Activated B cell treated with CpG ODN at 0.5 μM for 24 hours (primary cell): ENCODE measurements around the gene DENND11. TPM values are rescaled to one million over a fixed set of nuclear protein-coding genes. Genes with fewer than 3 reads are reported as not detected.

Experiments
- ATAC-seq: fragments of 200-7000 bp; cut with Tn5 transposase; one replicate; pipeline ENCODE4 v1.10.0; 2021; ENCODE audit warnings: low read depth, mild to moderate bottlenecking, moderate library complexity
- CTCF ChIA-PET: fragments of 350-600 bp; sonication (Branson Sonifier 250); formaldehyde crosslinking; loops from one replicate; lab custom pipeline; 2021; ENCODE audit warnings: antibody characterized with exemption; lab: Charles Lee
- POLR2A ChIA-PET: fragments of 350-600 bp; sonication (Branson Sonifier 250); formaldehyde crosslinking; loops from one replicate; lab custom pipeline; 2021; ENCODE audit warnings: antibody characterized with exemption; lab: Charles Lee
- DNase-seq: peaks from one replicate; pipeline ENCODE4 v3.0.0; 2022
- H3K27ac Mint-ChIP-seq: one replicate; pipeline ENCODE4 v1.8.0; 2020; ENCODE audit warnings: mixed read lengths
- H3K27me3 Mint-ChIP-seq: one replicate; pipeline ENCODE4 v1.8.0; 2021; ENCODE audit warnings: mixed read lengths
- H3K36me3 Mint-ChIP-seq: one replicate; pipeline ENCODE4 v1.8.0; 2021; ENCODE audit warnings: low read depth, mixed read lengths
- H3K4me1 Mint-ChIP-seq: one replicate; pipeline ENCODE4 v1.8.0; 2021; ENCODE audit warnings: mixed read lengths
- H3K4me3 Mint-ChIP-seq: one replicate; pipeline ENCODE4 v1.8.0; 2020; ENCODE audit warnings: mild to moderate bottlenecking, mixed read lengths
- H3K9me3 Mint-ChIP-seq: one replicate; pipeline ENCODE4 v1.8.0; 2020; ENCODE audit warnings: mixed read lengths
- intact Hi-C: fragments of 100-400 bp; cut with micrococcal nuclease; formaldehyde crosslinking; loops from one replicate; pipeline ENCODE4 v1.15.1; 2024
- total RNA-seq: library from RNA; stranded (reverse); gene quantifications from 2 replicates; pipeline ENCODE4 v1.2.3, GENCODE V29; 2022
- TF ChIP-seq, protein P1 (sequence below): fragments of 200-600 bp; IDR thresholded peaks from one replicate; pipeline ENCODE4 v1.8.0; 2022; ENCODE audit warnings: antibody characterized with exemption, mild to moderate bottlenecking

The DENND11 gene
- total RNA-seq, 1 donor from 2014 or later = 58.1 TPM

DNA sequence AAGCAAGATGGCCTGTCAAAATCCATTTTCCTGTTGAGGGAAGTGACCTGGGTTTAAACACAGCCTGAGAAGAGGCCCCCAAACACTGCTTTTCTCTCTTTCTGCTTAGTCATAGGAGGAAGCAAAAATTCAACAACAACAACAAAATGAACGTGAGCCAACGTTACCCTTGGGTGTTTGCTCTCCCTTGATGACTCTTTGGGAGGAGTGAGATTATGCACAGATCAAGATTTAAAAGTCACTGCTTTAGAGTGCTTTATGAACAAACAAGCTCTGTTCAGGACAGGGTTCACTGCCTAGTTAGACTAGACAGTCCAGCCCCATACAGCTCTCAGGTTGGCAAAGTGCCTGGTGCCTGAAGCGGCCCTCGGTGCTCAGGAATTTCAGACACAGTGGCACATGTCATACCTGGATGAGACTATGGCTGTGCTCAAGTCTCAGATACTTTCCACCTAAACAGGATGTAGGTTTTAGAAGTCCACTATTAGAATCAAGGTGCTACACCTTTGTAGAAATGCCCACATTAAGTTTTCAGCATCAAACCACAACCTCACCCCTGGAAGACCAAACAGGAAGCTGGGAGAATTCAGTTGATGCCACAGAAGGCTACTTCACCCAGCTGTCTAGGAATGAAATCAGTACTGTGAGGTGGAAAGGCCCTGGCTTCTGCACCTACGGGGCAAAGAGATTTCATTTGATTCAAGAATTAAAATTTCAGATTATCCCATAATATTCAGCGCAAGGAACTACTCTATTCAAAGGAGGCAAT lies 38.7 kb downstream of the DENND11 start:
- POLR2A ChIA-PET = no interaction called here
- Mint-ChIP-seq H3K27ac (peak overlapping the region; percentile 42), H3K9me3 (no peaks in the 10 kb centered on the region), H3K4me3 (no peak overlapping the region), H3K27me3 (no peaks in the 10 kb centered on the region), H3K4me1 (peaks cover 13% of the 10 kb centered on the region), H3K36me3 (peaks cover 84% of the 10 kb centered on the region)
- intact Hi-C loops = no loop called here
- DNase-seq = no peak
- TF ChIP-seq, protein P1, sequence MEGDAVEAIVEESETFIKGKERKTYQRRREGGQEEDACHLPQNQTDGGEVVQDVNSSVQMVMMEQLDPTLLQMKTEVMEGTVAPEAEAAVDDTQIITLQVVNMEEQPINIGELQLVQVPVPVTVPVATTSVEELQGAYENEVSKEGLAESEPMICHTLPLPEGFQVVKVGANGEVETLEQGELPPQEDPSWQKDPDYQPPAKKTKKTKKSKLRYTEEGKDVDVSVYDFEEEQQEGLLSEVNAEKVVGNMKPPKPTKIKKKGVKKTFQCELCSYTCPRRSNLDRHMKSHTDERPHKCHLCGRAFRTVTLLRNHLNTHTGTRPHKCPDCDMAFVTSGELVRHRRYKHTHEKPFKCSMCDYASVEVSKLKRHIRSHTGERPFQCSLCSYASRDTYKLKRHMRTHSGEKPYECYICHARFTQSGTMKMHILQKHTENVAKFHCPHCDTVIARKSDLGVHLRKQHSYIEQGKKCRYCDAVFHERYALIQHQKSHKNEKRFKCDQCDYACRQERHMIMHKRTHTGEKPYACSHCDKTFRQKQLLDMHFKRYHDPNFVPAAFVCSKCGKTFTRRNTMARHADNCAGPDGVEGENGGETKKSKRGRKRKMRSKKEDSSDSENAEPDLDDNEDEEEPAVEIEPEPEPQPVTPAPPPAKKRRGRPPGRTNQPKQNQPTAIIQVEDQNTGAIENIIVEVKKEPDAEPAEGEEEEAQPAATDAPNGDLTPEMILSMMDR = no peak
- ATAC-seq = no peak
- CTCF ChIA-PET = no interaction called here

DNA sequence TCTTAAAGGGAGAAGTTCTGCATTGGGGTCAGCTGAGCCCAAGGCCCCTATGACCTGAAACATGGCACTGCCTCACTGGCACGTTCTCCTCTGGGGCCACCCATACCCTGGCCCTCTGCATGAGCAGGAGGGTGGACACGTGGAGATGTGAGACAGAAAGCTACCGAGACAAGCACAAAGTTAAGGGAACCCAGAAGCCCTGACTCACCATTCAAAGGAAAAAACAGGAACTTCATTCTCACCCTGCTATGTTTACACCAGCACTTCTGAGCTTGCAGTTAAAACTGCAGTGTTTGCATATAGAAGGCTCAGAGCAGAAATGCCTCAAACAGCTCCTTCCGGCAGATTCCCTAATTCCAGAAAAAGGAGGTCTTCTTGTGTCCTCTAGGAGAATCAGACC lies 41.7 kb downstream of the DENND11 start:
- ATAC-seq (no peak), DNase-seq (no peak)
- TF ChIP-seq, protein P1 = no peak
- no peak overlapping the region for H3K4me3 Mint-ChIP-seq
- H3K4me1 Mint-ChIP-seq = peaks cover 13% of the 10 kb centered on the region
- ChIA-PET CTCF (interaction anchor here (0.7 to 1.2 kb wide), 2 partner anchors 11 to 78 kb away, joined by 3 to 4 read pairs; partner anchors contain the start of gene SSBP1), POLR2A (interaction anchor here (0.5 kb wide), 1 partner anchor 592 kb away, joined by 6 read pairs; no protein-coding TSS in a partner anchor)
- intact Hi-C loops = no loop called here
- no peaks in the 10 kb centered on the region for H3K27me3 Mint-ChIP-seq
- peak overlapping the region; percentile 47 for H3K27ac Mint-ChIP-seq
- no peaks in the 10 kb centered on the region for H3K9me3 Mint-ChIP-seq
- peaks cover 75% of the 10 kb centered on the region for H3K36me3 Mint-ChIP-seq

DNA sequence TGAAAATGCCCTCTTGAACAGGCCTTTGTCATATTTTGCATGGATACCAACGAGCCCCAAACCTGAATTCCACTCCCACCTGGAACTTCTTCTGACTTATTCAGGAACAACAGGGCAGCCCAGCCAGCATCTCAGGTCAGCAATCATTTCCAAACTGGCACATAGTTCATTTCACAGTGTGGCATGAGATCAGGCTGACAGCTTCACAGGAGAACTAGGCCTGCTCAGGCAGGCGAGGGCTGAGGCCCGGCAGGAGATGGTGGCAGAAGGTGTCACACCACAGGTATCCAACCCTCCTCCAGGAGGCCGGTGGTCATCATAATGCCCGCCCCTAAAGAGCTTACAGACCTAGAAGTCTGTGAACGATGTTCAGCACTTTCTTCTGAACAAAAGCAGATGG lies 42.5 kb downstream of the DENND11 start:
- TF ChIP-seq, protein P1 = no peak

DNA sequence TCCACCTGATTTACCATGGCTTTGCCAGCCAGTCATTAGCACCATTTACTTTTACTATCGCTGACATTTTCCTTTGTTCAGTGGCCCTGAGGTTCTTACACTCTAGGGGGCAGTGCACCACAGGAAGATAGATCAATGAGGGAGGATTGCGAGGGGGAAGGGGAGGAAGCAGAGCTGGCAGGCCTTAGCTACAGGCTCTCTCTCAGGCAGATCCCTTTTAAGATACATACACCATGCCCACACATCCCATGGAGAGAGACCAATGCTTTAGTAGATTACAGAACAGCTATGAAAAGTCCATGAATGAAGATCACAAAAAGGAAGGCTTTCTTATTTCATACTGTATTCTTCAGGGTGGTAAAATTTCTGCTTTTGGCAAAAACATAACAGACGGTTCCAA lies 47.4 kb downstream of the DENND11 start:
- H3K36me3 Mint-ChIP-seq = peaks cover 43% of the 10 kb centered on the region
- no peaks in the 10 kb centered on the region for H3K9me3 Mint-ChIP-seq

More for the DNA sequence above, 42.5 kb downstream of the DENND11 start:
- ATAC-seq (no peak), DNase-seq (no peak)
- no peaks in the 10 kb centered on the region for H3K9me3 Mint-ChIP-seq
- H3K4me1 Mint-ChIP-seq = peaks cover 14% of the 10 kb centered on the region
- intact Hi-C loops = loop anchor here (10.0 kb wide), 2 partner anchors 465 to 585 kb away; partner anchors contain the start of gene TMEM178B
- H3K27me3 Mint-ChIP-seq = no peaks in the 10 kb centered on the region
- POLR2A ChIA-PET = no interaction called here
- H3K27ac Mint-ChIP-seq = peak overlapping the region; percentile 47
- no peak overlapping the region for H3K4me3 Mint-ChIP-seq
- H3K36me3 Mint-ChIP-seq = peaks cover 71% of the 10 kb centered on the region
- CTCF ChIA-PET = interaction anchor here (1.2 to 1.5 kb wide), 3 partner anchors 10 to 125 kb away, joined by 4 read pairs; no protein-coding TSS in a partner anchor

More for the DNA sequence above, 47.4 kb downstream of the DENND11 start:
- Mint-ChIP-seq H3K27ac (peak overlapping the region; percentile 72), H3K27me3 (no peaks in the 10 kb centered on the region), H3K4me3 (no peak overlapping the region), H3K4me1 (peaks cover 15% of the 10 kb centered on the region)
- DNase-seq (no peak), ATAC-seq (peak; percentile 67)
- intact Hi-C loops = loop anchor here (1.0 to 10.0 kb wide), 9 partner anchors 47 to 957 kb away; partner anchors contain the start of genes AGK, NDUFB2, SSBP1 and TMEM178B
- CTCF ChIA-PET = interaction anchor here (0.6 to 3.9 kb wide), 19 partner anchors 12 to 1152 kb away, joined by 3 to 54 read pairs (median 4); partner anchors contain the start of genes DENND11, MRPS33, SSBP1 and WEE2
- TF ChIP-seq, protein P1 = no peak
- POLR2A ChIA-PET = interaction anchor here (0.7 to 1.5 kb wide), 2 partner anchors 12 to 83 kb away, joined by 4 to 8 read pairs; partner anchors contain the start of gene SSBP1
